ENCODE data around the gene CXCL8.
"Not testable (repeated sequence)": the region's sequence is repeated elsewhere in the genome, so short reads cannot be mapped to it uniquely, and the experiment has no call there.

CXCL8 gene

GRCh38 chr4:73740353-73740778 is at the start of gene CXCL8:
TSS of gene CXCL8 (plus strand) at chr4:73740569. CDS start at chr4:73740659, 90 bp downstream.
- Histone ChIP-seq H3K27me3 (ENCODE audit: insufficient read depth, low read length) (no peaks in the 10 kb centered on the region), H2AFZ (ENCODE audit: low read depth, low read length) (no peak within 1 kb of the TSS), H3K36me3 (ENCODE audit: insufficient read depth, low read length) (no peaks in the 10 kb centered on the region), H3K4me1 (ENCODE audit: insufficient read depth, low read length) (no peaks in the 10 kb centered on the region), H3K4me3 (ENCODE audit: low read length) (no peak within 1 kb of the TSS), H3K9me3 (ENCODE audit: low read length) (no peaks in the 10 kb centered on the region)

GRCh38 chr4:73691201-73691600 is 49.2 kb upstream of the CXCL8 start:
- H3K9me3 ChIP-seq (ENCODE audit: low read length); H3K4me3 ChIP-seq (ENCODE audit: low read length); H3K36me3 ChIP-seq (ENCODE audit: insufficient read depth, low read length); H2AFZ ChIP-seq (ENCODE audit: low read depth, low read length); H3K4me1 ChIP-seq (ENCODE audit: insufficient read depth, low read length); H3K27me3 ChIP-seq (ENCODE audit: insufficient read depth, low read length): not testable (repeated sequence)

DNA sequence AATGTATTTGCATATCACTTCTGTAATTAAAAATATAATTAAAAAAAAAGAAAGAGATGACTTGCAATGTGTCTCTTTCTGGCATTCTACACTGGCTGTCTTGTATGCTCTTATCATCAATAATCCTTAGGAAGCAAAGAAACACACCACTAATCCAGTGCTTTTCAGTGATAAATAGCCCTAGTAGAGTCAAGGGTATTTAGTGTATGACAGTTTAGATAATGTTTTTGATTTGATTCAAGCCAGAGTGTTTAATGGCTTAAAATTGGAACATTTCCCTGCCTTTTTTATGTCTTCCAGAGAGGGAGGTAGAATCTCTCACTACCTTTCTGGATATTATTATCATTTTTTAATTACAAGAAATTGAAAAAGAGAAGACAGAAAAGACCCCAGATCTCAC is 48.6 kb upstream of the CXCL8 start:
- Histone ChIP-seq H3K36me3 (ENCODE audit: insufficient read depth, low read length) (no peaks in the 10 kb centered on the region), H3K4me1 (ENCODE audit: insufficient read depth, low read length) (no peaks in the 10 kb centered on the region), H3K27me3 (ENCODE audit: insufficient read depth, low read length) (no peaks in the 10 kb centered on the region), H3K4me3 (ENCODE audit: low read length) (no peak overlapping the region), H2AFZ (ENCODE audit: low read depth, low read length) (no peak overlapping the region), H3K9me3 (ENCODE audit: low read length) (peaks cover 2% of the 10 kb centered on the region)

DNA sequence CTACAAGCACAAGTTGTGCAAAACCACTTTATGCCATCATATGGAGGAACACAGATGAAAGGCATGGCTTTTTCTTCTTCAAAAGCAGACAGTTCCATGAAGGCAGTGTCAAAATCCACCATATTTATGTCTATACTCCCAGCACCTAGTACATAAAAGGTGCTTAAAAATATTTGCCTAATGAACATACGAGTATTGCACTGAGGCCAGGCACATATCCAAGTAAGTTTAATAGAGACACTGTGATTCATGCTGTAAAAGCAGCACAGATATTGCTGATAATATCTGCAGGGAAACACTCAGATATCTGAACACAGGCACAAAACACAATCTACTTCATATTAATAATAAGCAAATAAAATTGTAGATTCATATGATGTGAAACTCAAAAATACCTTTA is 48.1 kb upstream of the CXCL8 start:
- H2AFZ ChIP-seq (ENCODE audit: low read depth, low read length): no peak overlapping the region
- H3K4me1 ChIP-seq (ENCODE audit: insufficient read depth, low read length): no peaks in the 10 kb centered on the region
- peaks cover 2% of the 10 kb centered on the region for H3K9me3 ChIP-seq (ENCODE audit: low read length)
- H3K36me3 ChIP-seq (ENCODE audit: insufficient read depth, low read length): no peaks in the 10 kb centered on the region
- no peaks in the 10 kb centered on the region for H3K27me3 ChIP-seq (ENCODE audit: insufficient read depth, low read length)
- H3K4me3 ChIP-seq (ENCODE audit: low read length): no peak overlapping the region

GRCh38 chr4:73692701-73693100 is 47.7 kb upstream of the CXCL8 start:
- Histone ChIP-seq H2AFZ (ENCODE audit: low read depth, low read length) (no peak overlapping the region), H3K27me3 (ENCODE audit: insufficient read depth, low read length) (no peaks in the 10 kb centered on the region), H3K36me3 (ENCODE audit: insufficient read depth, low read length) (no peaks in the 10 kb centered on the region), H3K4me3 (ENCODE audit: low read length) (no peak overlapping the region), H3K4me1 (ENCODE audit: insufficient read depth, low read length) (no peaks in the 10 kb centered on the region), H3K9me3 (ENCODE audit: low read length) (peaks cover 2% of the 10 kb centered on the region)

DNA sequence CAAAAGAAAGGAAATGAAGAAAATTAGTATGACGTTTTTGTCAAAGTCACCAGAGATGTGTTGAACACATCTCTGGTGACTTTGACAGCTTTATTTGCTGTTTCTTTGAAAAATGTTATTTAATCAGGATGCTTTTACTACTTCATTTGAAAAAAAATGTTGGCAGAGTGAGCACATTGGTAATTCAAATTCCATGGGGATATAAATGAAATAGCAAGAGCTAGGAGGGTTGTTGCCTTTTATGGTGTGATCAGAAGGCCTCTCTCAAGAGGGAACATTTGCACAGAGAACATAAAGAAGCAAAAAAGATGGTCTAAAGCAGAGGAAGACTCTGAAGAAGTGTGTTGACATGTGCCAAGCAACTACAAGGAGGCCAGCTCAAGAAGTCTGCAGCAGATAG is 46.6 kb upstream of the CXCL8 start:
- H2AFZ ChIP-seq (ENCODE audit: low read depth, low read length): no peak overlapping the region
- H3K4me3 ChIP-seq (ENCODE audit: low read length): no peak overlapping the region
- H3K27me3 ChIP-seq (ENCODE audit: insufficient read depth, low read length): no peaks in the 10 kb centered on the region
- H3K9me3 ChIP-seq (ENCODE audit: low read length): peaks cover 2% of the 10 kb centered on the region
- H3K36me3 ChIP-seq (ENCODE audit: insufficient read depth, low read length): no peaks in the 10 kb centered on the region
- peaks cover 4% of the 10 kb centered on the region for H3K4me1 ChIP-seq (ENCODE audit: insufficient read depth, low read length)

DNA sequence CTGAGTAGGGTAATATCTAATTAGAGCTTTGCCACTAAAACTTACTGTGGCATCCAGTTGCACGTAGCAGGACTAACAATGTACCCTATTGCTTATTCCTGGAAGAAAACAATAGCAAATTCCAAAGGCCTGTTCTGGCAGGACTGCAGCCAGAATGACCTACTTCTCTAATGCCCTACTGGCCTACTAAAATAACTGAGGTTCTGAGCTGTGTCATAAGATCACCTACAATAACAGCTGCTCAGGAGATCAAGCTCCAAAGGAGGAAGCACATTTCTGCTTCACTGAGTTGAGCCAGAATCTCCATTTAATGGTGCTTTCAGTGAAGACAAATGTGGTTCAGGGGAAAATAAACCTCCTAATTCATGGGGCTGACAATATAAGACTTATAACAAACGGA is 42.2 kb upstream of the CXCL8 start:
- no peak overlapping the region for H2AFZ ChIP-seq (ENCODE audit: low read depth, low read length)
- H3K36me3 ChIP-seq (ENCODE audit: insufficient read depth, low read length): no peaks in the 10 kb centered on the region
- no peaks in the 10 kb centered on the region for H3K27me3 ChIP-seq (ENCODE audit: insufficient read depth, low read length)
- H3K4me1 ChIP-seq (ENCODE audit: insufficient read depth, low read length): peaks cover 4% of the 10 kb centered on the region
- no peak overlapping the region for H3K4me3 ChIP-seq (ENCODE audit: low read length)
- H3K9me3 ChIP-seq (ENCODE audit: low read length): no peaks in the 10 kb centered on the region

DNA sequence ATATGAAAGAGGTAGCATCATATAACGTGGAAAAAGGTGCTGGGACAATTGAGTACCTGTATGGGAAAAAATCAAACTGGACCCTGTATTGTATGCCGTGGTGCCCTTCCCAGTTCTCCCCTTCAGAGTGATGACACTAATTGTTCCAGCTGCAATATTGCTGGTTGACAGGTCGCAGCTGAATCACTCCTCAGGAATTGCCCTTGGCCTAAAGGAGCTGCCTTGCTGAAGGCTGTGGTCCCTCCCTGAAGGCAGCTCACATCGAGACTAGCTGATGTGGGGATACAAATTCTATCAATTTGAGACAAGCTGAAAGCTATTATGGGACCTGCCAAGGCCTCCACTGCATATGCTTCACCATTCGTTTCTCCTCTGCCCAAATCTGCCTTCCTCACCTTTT is 39.3 kb upstream of the CXCL8 start:
- H3K4me1 ChIP-seq (ENCODE audit: insufficient read depth, low read length): peaks cover 27% of the 10 kb centered on the region
- no peak overlapping the region for H2AFZ ChIP-seq (ENCODE audit: low read depth, low read length)
- no peaks in the 10 kb centered on the region for H3K27me3 ChIP-seq (ENCODE audit: insufficient read depth, low read length)
- H3K4me3 ChIP-seq (ENCODE audit: low read length): no peak overlapping the region
- no peaks in the 10 kb centered on the region for H3K36me3 ChIP-seq (ENCODE audit: insufficient read depth, low read length)
- no peaks in the 10 kb centered on the region for H3K9me3 ChIP-seq (ENCODE audit: low read length)

DNA sequence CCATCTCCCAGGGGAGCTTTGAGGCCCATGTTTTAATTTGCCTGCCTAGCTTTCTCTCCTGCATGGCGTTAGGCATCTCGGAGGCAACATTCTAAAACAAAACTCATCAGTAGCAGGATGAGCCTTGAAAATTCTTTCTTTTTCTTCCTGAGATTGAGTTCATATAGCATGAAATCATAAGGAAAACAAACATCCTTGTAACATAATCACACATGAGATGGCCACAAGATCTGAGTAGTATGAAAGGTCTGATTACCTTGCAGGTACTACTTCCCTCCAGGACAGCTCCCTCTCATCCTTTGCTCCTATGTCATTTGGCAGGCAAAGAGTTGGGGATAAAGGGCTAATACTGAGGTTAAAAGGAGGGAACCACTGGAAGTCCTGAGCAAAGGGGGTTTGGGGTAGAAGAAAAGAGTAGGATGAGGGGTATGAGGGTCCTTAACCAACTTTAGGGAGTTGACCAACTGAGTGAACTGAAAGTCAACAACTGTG is 37.5 kb upstream of the CXCL8 start:
- Histone ChIP-seq H3K4me1 (ENCODE audit: insufficient read depth, low read length) (peaks cover 29% of the 10 kb centered on the region), H3K36me3 (ENCODE audit: insufficient read depth, low read length) (no peaks in the 10 kb centered on the region), H3K27me3 (ENCODE audit: insufficient read depth, low read length) (no peaks in the 10 kb centered on the region)

GRCh38 chr4:73703320-73703719 is 37.0 kb upstream of the CXCL8 start:
- Histone ChIP-seq H3K27me3 (ENCODE audit: insufficient read depth, low read length) (no peaks in the 10 kb centered on the region), H3K9me3 (ENCODE audit: low read length) (no peaks in the 10 kb centered on the region), H2AFZ (ENCODE audit: low read depth, low read length) (no peak overlapping the region), H3K4me3 (ENCODE audit: low read length) (no peak overlapping the region), H3K36me3 (ENCODE audit: insufficient read depth, low read length) (no peaks in the 10 kb centered on the region), H3K4me1 (ENCODE audit: insufficient read depth, low read length) (peaks cover 27% of the 10 kb centered on the region)

More for the DNA sequence above, 37.5 kb upstream of the CXCL8 start:
- H3K9me3 ChIP-seq (ENCODE audit: low read length): no peaks in the 10 kb centered on the region
- H2AFZ ChIP-seq (ENCODE audit: low read depth, low read length): no peak overlapping the region
- no peak overlapping the region for H3K4me3 ChIP-seq (ENCODE audit: low read length)

DNA sequence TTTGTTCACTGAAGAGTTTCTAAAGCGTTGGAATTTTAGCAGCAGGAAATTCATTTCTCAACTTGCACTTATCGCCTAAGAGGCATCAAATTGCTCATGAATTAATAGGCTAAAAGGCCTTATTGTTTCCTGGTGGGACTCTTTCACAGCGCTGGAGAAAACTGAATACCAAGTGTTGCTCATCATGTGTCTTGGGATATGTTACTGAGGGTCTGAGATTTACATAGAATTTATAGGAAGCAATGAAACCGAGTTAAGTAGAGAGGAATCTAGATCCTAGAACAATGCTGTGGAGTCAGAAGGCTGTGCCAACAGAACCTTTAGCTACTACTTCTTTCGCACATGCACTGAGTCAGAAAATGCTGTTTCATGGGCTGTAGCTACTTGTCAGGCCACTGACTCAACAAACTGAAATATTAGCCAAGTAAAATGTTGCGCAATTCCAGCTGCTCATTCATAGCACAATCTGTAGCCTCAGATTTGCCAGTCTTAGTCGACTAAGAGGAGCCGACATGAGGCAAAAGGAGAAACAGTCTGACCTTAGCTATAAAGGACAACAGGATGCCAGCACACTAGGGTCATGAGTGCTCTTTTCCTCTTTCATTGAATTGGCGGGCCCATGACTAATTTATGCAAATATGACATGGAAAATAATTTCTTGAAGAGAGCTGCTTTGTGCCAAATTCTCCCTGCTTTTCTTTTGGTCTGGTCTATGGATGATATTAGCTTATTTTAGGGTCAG is 35.9 kb upstream of the CXCL8 start:
- H3K4me1 ChIP-seq (ENCODE audit: insufficient read depth, low read length): peaks cover 26% of the 10 kb centered on the region
- no peak overlapping the region for H2AFZ ChIP-seq (ENCODE audit: low read depth, low read length)
- H3K4me3 ChIP-seq (ENCODE audit: low read length): no peak overlapping the region
- no peaks in the 10 kb centered on the region for H3K9me3 ChIP-seq (ENCODE audit: low read length)
- H3K27me3 ChIP-seq (ENCODE audit: insufficient read depth, low read length): no peaks in the 10 kb centered on the region
- no peaks in the 10 kb centered on the region for H3K36me3 ChIP-seq (ENCODE audit: insufficient read depth, low read length)

GRCh38 chr4:73705056-73705432 is 35.3 kb upstream of the CXCL8 start:
- no peaks in the 10 kb centered on the region for H3K36me3 ChIP-seq (ENCODE audit: insufficient read depth, low read length)
- H2AFZ ChIP-seq (ENCODE audit: low read depth, low read length): no peak overlapping the region
- H3K9me3 ChIP-seq (ENCODE audit: low read length): no peaks in the 10 kb centered on the region
- H3K4me3 ChIP-seq (ENCODE audit: low read length): no peak overlapping the region
- H3K4me1 ChIP-seq (ENCODE audit: insufficient read depth, low read length): peaks cover 26% of the 10 kb centered on the region
- no peaks in the 10 kb centered on the region for H3K27me3 ChIP-seq (ENCODE audit: insufficient read depth, low read length)

DNA sequence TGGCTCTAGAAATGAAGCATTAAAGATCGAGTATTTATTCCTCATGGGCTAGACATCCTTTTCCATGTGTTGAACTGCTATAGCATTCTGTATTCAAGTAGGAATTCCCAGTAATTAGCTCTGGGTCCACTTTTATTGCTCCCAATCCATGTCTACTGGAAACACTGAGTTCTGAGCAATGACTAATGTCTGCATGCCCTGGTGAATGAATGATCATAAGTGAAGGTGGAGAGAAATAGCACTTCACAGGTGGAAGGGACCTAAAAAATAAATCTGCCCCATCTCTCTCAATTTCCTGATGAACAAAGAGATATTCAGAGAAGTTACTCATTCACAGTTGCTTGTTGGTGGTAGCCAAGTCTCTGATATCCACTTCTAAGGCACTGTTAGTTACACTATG is 34.6 kb upstream of the CXCL8 start:
- peaks cover 26% of the 10 kb centered on the region for H3K4me1 ChIP-seq (ENCODE audit: insufficient read depth, low read length)

GRCh38 chr4:73706811-73707210 is 33.6 kb upstream of the CXCL8 start:
- no peak overlapping the region for H2AFZ ChIP-seq (ENCODE audit: low read depth, low read length)
- H3K4me3 ChIP-seq (ENCODE audit: low read length): no peak overlapping the region
- H3K36me3 ChIP-seq (ENCODE audit: insufficient read depth, low read length): no peaks in the 10 kb centered on the region
- no peaks in the 10 kb centered on the region for H3K9me3 ChIP-seq (ENCODE audit: low read length)
- peaks cover 26% of the 10 kb centered on the region for H3K4me1 ChIP-seq (ENCODE audit: insufficient read depth, low read length)
- no peaks in the 10 kb centered on the region for H3K27me3 ChIP-seq (ENCODE audit: insufficient read depth, low read length)

More for the DNA sequence above, 34.6 kb upstream of the CXCL8 start:
- H3K27me3 ChIP-seq (ENCODE audit: insufficient read depth, low read length): no peaks in the 10 kb centered on the region
- H2AFZ ChIP-seq (ENCODE audit: low read depth, low read length): no peak overlapping the region
- no peak overlapping the region for H3K4me3 ChIP-seq (ENCODE audit: low read length)
- no peaks in the 10 kb centered on the region for H3K9me3 ChIP-seq (ENCODE audit: low read length)
- H3K36me3 ChIP-seq (ENCODE audit: insufficient read depth, low read length): no peaks in the 10 kb centered on the region
